HEK293 (cell line): ENCODE results near the gene DGKD.
"Not testable (repeated sequence)": the region's sequence is repeated elsewhere in the genome, so short reads cannot be mapped to it uniquely, and the experiment has no call there.

Source experiments
- CTCF ChIA-PET: fragments of 350-600 bp; formaldehyde crosslinking; extraction: SDS; loops from one replicate; lab custom pipeline; 2021; ENCODE audit warnings: antibody characterized with exemption; lab: Yijun Ruan, JAX
- POLR2A ChIA-PET: fragments of 300-600 bp; formaldehyde crosslinking; extraction: SDS; loops from one replicate; lab custom pipeline; 2020; ENCODE audit warnings: antibody characterized with exemption, inconsistent platforms; lab: Yijun Ruan, JAX
- H3K27ac ChIP-seq: fragments of 200-500 bp; sonication (Bioruptor generic); 2 replicates; pipeline ENCODE4 v1.5.1; 2014; ENCODE audit warnings: low read depth, low read length, control low read depth, inconsistent platforms; ENCODE audit errors: extremely low read depth
- H3K36me3 ChIP-seq, 2 experiments: fragments of 200-500 bp in 1 of 2; sonication (Bioruptor generic) in 1 of 2; 1 replicate in 1 of 2; 2 replicates in 1 of 2; pipeline ENCODE4 v1.5.1; 2014 to 2017; ENCODE audit warnings: inconsistent platforms in 2 of 2, low read length in 2 of 2; ENCODE audit not compliant: control insufficient read depth in 2 of 2, insufficient read depth in 1 of 2
- H3K4me1 ChIP-seq: fragments of 200-500 bp; sonication (Bioruptor generic); 2 replicates; pipeline ENCODE4 v1.5.1; 2014; ENCODE audit warnings: mild to moderate bottlenecking, low read length, inconsistent platforms; ENCODE audit not compliant: control insufficient read depth, insufficient read depth
- H3K4me3 ChIP-seq: 2 replicates; pipeline ENCODE4 v1.5.1; 2011; ENCODE audit warnings: low read depth, mild to moderate bottlenecking, control low read depth, low read length, moderate library complexity
- H3K9me3 ChIP-seq: fragments of 200-500 bp; sonication (Bioruptor generic); 2 replicates; pipeline ENCODE4 v1.5.1; 2014; ENCODE audit warnings: low read depth, low read length, inconsistent platforms; ENCODE audit not compliant: control insufficient read depth, insufficient read depth
- AEBP2 ChIP-seq: fragments of 450-650 bp; formaldehyde crosslinking; IDR thresholded peaks from 2 replicates; pipeline ENCODE4 v1.5.1; 2016; ENCODE audit warnings: missing biosample characterization, missing genetic modification characterization, borderline replicate concordance
- BCL11B ChIP-seq: fragments of 450-650 bp; formaldehyde crosslinking; IDR thresholded peaks from 2 replicates; pipeline ENCODE4 v1.5.1; 2016; ENCODE audit warnings: low read depth, missing biosample characterization, missing genetic modification characterization
- HOXA7 ChIP-seq: sonication (generic); formaldehyde crosslinking; IDR thresholded peaks from 2 replicates; pipeline ENCODE4 v1.8.1; 2022; ENCODE audit warnings: missing genetic modification reagents, borderline replicate concordance
- HOXC10 ChIP-seq: sonication (generic); formaldehyde crosslinking; IDR thresholded peaks from 2 replicates; pipeline ENCODE4 v1.8.1; 2023; ENCODE audit warnings: mild to moderate bottlenecking, missing genetic modification reagents
- KLF7 ChIP-seq: fragments of 450-650 bp; formaldehyde crosslinking; IDR thresholded peaks from 2 replicates; pipeline ENCODE4 v1.5.1; 2016; ENCODE audit warnings: missing biosample characterization, missing genetic modification characterization, borderline replicate concordance
- REPIN1 ChIP-seq: fragments of 450-650 bp; formaldehyde crosslinking; IDR thresholded peaks from 2 replicates; pipeline ENCODE4 v1.5.1; 2017; ENCODE audit warnings: missing biosample characterization, missing genetic modification characterization, low read depth
- YY1 ChIP-seq: fragments of 450-650 bp; formaldehyde crosslinking; IDR thresholded peaks from 2 replicates; pipeline ENCODE4 v1.5.1; 2018; ENCODE audit warnings: missing biosample characterization, missing genetic modification characterization
- YY2 ChIP-seq: fragments of 450-650 bp; formaldehyde crosslinking; IDR thresholded peaks from 2 replicates; pipeline ENCODE4 v1.5.1; 2016; ENCODE audit warnings: missing biosample characterization, missing genetic modification characterization
- ZEB2 ChIP-seq: fragments of 450-650 bp; formaldehyde crosslinking; IDR thresholded peaks from 2 replicates; pipeline ENCODE4 v1.5.1; 2016; ENCODE audit warnings: missing biosample characterization, missing genetic modification characterization
- ZNF148 ChIP-seq: fragments of 450-650 bp; formaldehyde crosslinking; IDR thresholded peaks from 2 replicates; pipeline ENCODE4 v1.5.0; 2017; ENCODE audit warnings: missing biosample characterization, missing genetic modification characterization, borderline replicate concordance
- ZNF16 ChIP-seq: fragments of 450-650 bp; formaldehyde crosslinking; IDR thresholded peaks from 2 replicates; pipeline ENCODE4 v1.5.1; 2016; ENCODE audit warnings: low read depth, missing biosample characterization, missing genetic modification characterization
- ZNF341 ChIP-seq: fragments of 450-650 bp; formaldehyde crosslinking; IDR thresholded peaks from 2 replicates; pipeline ENCODE4; 2016; ENCODE audit warnings: low read depth, missing biosample characterization, missing genetic modification characterization
- ZNF362 ChIP-seq: fragments of 450-650 bp; formaldehyde crosslinking; IDR thresholded peaks from 2 replicates; pipeline ENCODE4 v1.5.1; 2016; ENCODE audit warnings: missing biosample characterization, missing genetic modification characterization
- ZNF555 ChIP-seq: fragments of 450-650 bp; formaldehyde crosslinking; conservative IDR thresholded peaks from 2 replicates; pipeline ENCODE4 v1.5.1; 2017; ENCODE audit warnings: missing biosample characterization, mild to moderate bottlenecking, missing genetic modification characterization, inconsistent platforms
- ZNF558 ChIP-seq: fragments of 450-650 bp; formaldehyde crosslinking; IDR thresholded peaks from 2 replicates; pipeline ENCODE4 v1.5.1; 2016; ENCODE audit warnings: missing biosample characterization, missing genetic modification characterization
- ZNF621 ChIP-seq: fragments of 450-650 bp; formaldehyde crosslinking; IDR thresholded peaks from 2 replicates; pipeline ENCODE4 v1.5.1; 2017; ENCODE audit warnings: missing biosample characterization, missing genetic modification characterization
- ZNF670 ChIP-seq: fragments of 450-650 bp; formaldehyde crosslinking; IDR thresholded peaks from 2 replicates; pipeline ENCODE4 v1.5.1; 2016; ENCODE audit warnings: missing biosample characterization, missing genetic modification characterization, low read depth
- ZNF768 ChIP-seq: fragments of 450-650 bp; formaldehyde crosslinking; IDR thresholded peaks from 2 replicates; pipeline ENCODE4 v1.5.1; 2018; ENCODE audit warnings: missing biosample characterization, mild to moderate bottlenecking, missing genetic modification characterization
- ZNF777 ChIP-seq: fragments of 450-650 bp; formaldehyde crosslinking; IDR thresholded peaks from 2 replicates; pipeline ENCODE4 v1.5.1; 2017; ENCODE audit warnings: missing biosample characterization, missing genetic modification characterization, borderline replicate concordance
- ZNF792 ChIP-seq: fragments of 450-650 bp; formaldehyde crosslinking; IDR thresholded peaks from 2 replicates; pipeline ENCODE4 v1.5.1; 2016; ENCODE audit warnings: missing biosample characterization, missing genetic modification characterization
- TF ChIP-seq, protein P1 (sequence below): fragments of 450-650 bp; formaldehyde crosslinking; conservative IDR thresholded peaks from 2 replicates; pipeline ENCODE4 v1.5.1; 2016; ENCODE audit warnings: low read depth, missing biosample characterization, missing genetic modification characterization
- TF ChIP-seq, protein P2 (sequence below): fragments of 450-650 bp; formaldehyde crosslinking; IDR thresholded peaks from 2 replicates; pipeline ENCODE4 v1.5.1; 2017; ENCODE audit warnings: missing biosample characterization, missing genetic modification characterization

The DGKD gene

DNA sequence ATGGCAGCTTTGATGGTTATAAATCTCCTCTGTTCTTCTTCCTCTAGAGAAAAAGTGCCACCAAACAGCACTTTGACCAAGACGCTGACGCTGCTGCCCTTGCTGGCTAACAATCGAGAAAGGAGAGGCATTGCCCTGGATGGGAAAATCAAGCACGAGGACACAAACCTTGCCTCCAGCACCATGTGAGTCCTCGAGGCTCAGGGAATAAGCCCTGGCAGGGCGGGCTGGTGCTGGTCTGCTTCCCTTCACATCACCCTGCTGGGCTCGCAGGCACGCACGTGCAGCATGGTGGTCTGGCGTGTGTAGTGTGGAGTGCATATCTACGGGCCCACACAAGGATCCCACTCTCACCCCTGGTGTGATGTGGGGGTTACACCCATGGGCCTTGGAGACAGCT is 19.4 kb upstream of the DGKD start:
- POLR2A ChIA-PET, result interaction anchor here (0.6 kb wide), 1 partner anchor 12 kb away, joined by 3 read pairs; no protein-coding TSS in a partner anchor
- CTCF ChIA-PET, result no interaction called here
- Histone ChIP-seq H3K36me3 (no peaks in the 10 kb centered on the region), H3K4me3 (no peak overlapping the region), H3K27ac (no peak overlapping the region), H3K4me1 (no peaks in the 10 kb centered on the region), H3K9me3 (no peaks in the 10 kb centered on the region)
- no peak for TF ChIP-seq ZEB2 (tag by site-specific recombination)
- no peak for TF ChIP-seq ZNF768 (tag by site-specific recombination)
- TF ChIP-seq ZNF16 (tag by site-specific recombination), result no peak
- TF ChIP-seq ZNF555 (tag by site-specific recombination), result no peak
- TF ChIP-seq HOXC10, result no peak
- TF ChIP-seq BCL11B (tag by site-specific recombination), result no peak
- TF ChIP-seq HOXA7 (CRISPR knock-in tag), result no peak
- no peak for TF ChIP-seq ZNF792
- no peak for TF ChIP-seq ZNF621 (tag by site-specific recombination)
- TF ChIP-seq YY2 (tag by site-specific recombination), result no peak

DNA sequence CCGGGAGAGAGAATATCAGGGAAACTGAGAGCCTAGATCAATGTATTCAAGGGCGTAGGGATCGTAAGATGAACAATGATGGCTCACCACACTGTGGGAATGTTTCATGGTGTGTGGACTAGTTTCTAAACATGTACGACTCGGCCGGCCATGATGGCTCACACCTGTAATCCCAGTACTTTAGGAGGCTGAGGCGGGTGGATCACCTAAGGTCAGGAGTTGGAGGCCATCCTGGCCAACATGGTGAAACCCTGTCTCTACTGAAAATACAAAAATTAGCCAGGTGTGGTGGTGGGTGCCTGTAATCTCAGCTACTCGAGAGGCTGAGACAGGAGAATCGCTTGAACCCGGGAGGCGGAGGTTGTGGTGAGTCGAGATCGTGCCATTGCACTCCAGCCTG is 18.2 kb upstream of the DGKD start:
- H3K27ac ChIP-seq, H3K4me3 ChIP-seq, POLR2A ChIA-PET, H3K4me1 ChIP-seq, H3K9me3 ChIP-seq, H3K36me3 ChIP-seq, CTCF ChIA-PET: not testable (repeated sequence)

DNA sequence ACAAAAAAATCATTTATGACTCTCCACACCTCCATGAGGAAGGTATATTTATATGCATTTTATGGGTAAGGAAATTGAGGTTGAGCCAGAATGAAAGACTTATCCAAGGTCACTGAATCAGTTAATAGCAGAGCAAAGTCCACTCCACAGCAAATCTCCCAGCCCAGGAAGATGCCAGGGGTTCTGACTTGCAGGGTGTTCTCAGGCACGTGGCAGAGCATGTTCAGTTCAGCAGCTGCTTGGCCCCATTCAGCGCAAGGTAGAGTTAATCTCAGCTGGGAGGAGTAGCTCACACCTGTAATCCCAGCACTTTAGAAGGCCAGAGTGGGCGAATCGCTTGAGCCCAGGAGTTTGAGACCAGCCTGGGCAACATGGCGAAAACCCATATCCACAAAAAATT is 17.8 kb upstream of the DGKD start:
- TF ChIP-seq ZNF341 (tag by site-specific recombination) (no peak), ZNF670 (tag by site-specific recombination) (no peak), ZNF148 (tag by site-specific recombination) (no peak), ZNF362 (no peak), YY1 (tag by site-specific recombination) (no peak), ZNF777 (tag by site-specific recombination) (no peak), AEBP2 (no peak), REPIN1 (tag by site-specific recombination) (no peak), ZNF558 (no peak), KLF7 (tag by site-specific recombination) (no peak)
- TF ChIP-seq, protein P1, sequence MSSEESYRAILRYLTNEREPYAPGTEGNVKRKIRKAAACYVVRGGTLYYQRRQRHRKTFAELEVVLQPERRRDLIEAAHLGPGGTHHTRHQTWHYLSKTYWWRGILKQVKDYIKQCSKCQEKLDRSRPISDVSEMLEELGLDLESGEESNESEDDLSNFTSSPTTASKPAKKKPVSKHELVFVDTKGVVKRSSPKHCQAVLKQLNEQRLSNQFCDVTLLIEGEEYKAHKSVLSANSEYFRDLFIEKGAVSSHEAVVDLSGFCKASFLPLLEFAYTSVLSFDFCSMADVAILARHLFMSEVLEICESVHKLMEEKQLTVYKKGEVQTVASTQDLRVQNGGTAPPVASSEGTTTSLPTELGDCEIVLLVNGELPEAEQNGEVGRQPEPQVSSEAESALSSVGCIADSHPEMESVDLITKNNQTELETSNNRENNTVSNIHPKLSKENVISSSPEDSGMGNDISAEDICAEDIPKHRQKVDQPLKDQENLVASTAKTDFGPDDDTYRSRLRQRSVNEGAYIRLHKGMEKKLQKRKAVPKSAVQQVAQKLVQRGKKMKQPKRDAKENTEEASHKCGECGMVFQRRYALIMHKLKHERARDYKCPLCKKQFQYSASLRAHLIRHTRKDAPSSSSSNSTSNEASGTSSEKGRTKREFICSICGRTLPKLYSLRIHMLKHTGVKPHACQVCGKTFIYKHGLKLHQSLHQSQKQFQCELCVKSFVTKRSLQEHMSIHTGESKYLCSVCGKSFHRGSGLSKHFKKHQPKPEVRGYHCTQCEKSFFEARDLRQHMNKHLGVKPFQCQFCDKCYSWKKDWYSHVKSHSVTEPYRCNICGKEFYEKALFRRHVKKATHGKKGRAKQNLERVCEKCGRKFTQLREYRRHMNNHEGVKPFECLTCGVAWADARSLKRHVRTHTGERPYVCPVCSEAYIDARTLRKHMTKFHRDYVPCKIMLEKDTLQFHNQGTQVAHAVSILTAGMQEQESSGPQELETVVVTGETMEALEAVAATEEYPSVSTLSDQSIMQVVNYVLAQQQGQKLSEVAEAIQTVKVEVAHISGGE, result no peak
- TF ChIP-seq, protein P2, sequence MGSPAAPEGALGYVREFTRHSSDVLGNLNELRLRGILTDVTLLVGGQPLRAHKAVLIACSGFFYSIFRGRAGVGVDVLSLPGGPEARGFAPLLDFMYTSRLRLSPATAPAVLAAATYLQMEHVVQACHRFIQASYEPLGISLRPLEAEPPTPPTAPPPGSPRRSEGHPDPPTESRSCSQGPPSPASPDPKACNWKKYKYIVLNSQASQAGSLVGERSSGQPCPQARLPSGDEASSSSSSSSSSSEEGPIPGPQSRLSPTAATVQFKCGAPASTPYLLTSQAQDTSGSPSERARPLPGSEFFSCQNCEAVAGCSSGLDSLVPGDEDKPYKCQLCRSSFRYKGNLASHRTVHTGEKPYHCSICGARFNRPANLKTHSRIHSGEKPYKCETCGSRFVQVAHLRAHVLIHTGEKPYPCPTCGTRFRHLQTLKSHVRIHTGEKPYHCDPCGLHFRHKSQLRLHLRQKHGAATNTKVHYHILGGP, result no peak
- ChIA-PET CTCF (no interaction called here), POLR2A (no interaction called here)
- Histone ChIP-seq H3K9me3 (no peaks in the 10 kb centered on the region), H3K36me3 (no peaks in the 10 kb centered on the region), H3K27ac (no peak overlapping the region), H3K4me3 (no peak overlapping the region), H3K4me1 (no peaks in the 10 kb centered on the region)
